Esophagus (tissue), 2 donors: ENCODE results near the gene VRK3. TPM values are rescaled to one million over a fixed set of nuclear protein-coding genes. Genes with fewer than 3 reads are reported as not detected.
"Not testable (repeated sequence)": the region's sequence is repeated elsewhere in the genome, so short reads cannot be mapped to it uniquely, and the experiment has no call there.

Experiments used
- H3K27ac ChIP-seq, 2 donors: one replicate each; pipeline ENCODE4 v1.5.1; 2013; ENCODE audit warnings: low read depth in 2 of 2, mild to moderate bottlenecking in 2 of 2, inconsistent platforms in 1 of 2, low read length in 1 of 2, moderate library complexity in 1 of 2
- H3K27me3 ChIP-seq, 2 donors: one replicate each; pipeline ENCODE4 v1.6.1; 2013; ENCODE audit warnings: low read length in 2 of 2, control low read depth in 1 of 2, mild to moderate bottlenecking in 1 of 2; ENCODE audit not compliant: insufficient read depth in 2 of 2, control insufficient read depth in 1 of 2
- H3K36me3 ChIP-seq, 2 donors: one replicate each; pipeline ENCODE4 v1.6.1; 2013; ENCODE audit warnings: low read length in 1 of 2; ENCODE audit not compliant: control insufficient read depth in 2 of 2, insufficient read depth in 2 of 2
- H3K4me1 ChIP-seq, 2 donors: one replicate each; pipeline ENCODE4 v1.6.1; 2013; ENCODE audit warnings: low read length in 1 of 2; ENCODE audit not compliant: control insufficient read depth in 2 of 2, insufficient read depth in 2 of 2
- H3K4me3 ChIP-seq, 2 donors: one replicate each; pipeline ENCODE4 v1.5.1; 2013; ENCODE audit warnings: low read length in 2 of 2, mild to moderate bottlenecking in 2 of 2, low read depth in 1 of 2, moderate library complexity in 1 of 2
- H3K9me3 ChIP-seq, 2 donors: one replicate each; pipeline ENCODE4 v1.6.1; 2013; ENCODE audit warnings: mild to moderate bottlenecking in 2 of 2, low read depth in 1 of 2, low read length in 1 of 2, moderate library complexity in 1 of 2; ENCODE audit not compliant: control insufficient read depth in 2 of 2, insufficient read depth in 1 of 2
- WGBS, 2 donors: extraction: QIAGEN DNeasy Blood & Tissue Kit; methylation state at CpG; one replicate each; pipeline ENCODE4 v1.1.7; 2013; 5-methylcytosine and 5-hydroxymethylcytosine counted together
- polyA plus RNA-seq, 2 donors: library from polyadenylated mRNA; stranded (reverse); fragments of 200-250 nt; gene quantifications; one replicate each; pipeline ENCODE4 v1.2.3, GENCODE V29; 2013
- donor health status: healthy with polysubstance abuse.
- donor health status: Bipolar disorder and iron deficiency.

VRK3 gene
- polyA plus RNA-seq, 2 donors = 12.5 to 14.1 TPM

- Histone ChIP-seq H3K4me3 (no peak overlapping the region), H3K4me1 (peaks cover 6 to 7% of the 10 kb centered on the region in 2 donors), H3K36me3 (no peaks in the 10 kb centered on the region), H3K27ac (no peak overlapping the region), H3K27me3 (no peaks in the 10 kb centered on the region), H3K9me3 (peaks cover 0 to 3% of the 10 kb centered on the region in 2 donors)
- 73 to 80% methylated on average over 8 of the region's 8 CpGs for WGBS, 2 donors
Measured at GRCh38 chr19:50051964-50052363, 26.8 kb upstream of the VRK3 start.

- not testable (repeated sequence) for H3K27ac ChIP-seq, H3K27me3 ChIP-seq, H3K9me3 ChIP-seq, H3K4me1 ChIP-seq, H3K36me3 ChIP-seq
- peak overlapping the region; percentile 52 to 59 for H3K4me3 ChIP-seq
- 38 to 40% methylated on average over 16 of the region's 16 CpGs for WGBS, 2 donors
Measured at GRCh38 chr19:50051228-50051895, 26.2 kb upstream of the VRK3 start.

GRCh38 chr19:50050406-50051227, 25.4 kb upstream of the VRK3 start:
- Histone ChIP-seq H3K27ac (peak overlapping the region; percentile 57 to 64), H3K27me3 (no peaks in the 10 kb centered on the region), H3K4me3 (peak overlapping the region; percentile 52 to 59), H3K9me3 (peaks cover 3 to 16% of the 10 kb centered on the region in 2 donors), H3K4me1 (peaks cover 6 to 7% of the 10 kb centered on the region in 2 donors), H3K36me3 (peaks cover 6 to 8% of the 10 kb centered on the region in 2 donors)
- 2 to 3% methylated on average over 52 of the region's 52 CpGs for WGBS, 2 donors

- Histone ChIP-seq H3K9me3 (peaks cover 7 to 35% of the 10 kb centered on the region in 2 donors), H3K27ac (no peak overlapping the region), H3K27me3 (no peaks in the 10 kb centered on the region), H3K4me1 (peaks cover 6 to 7% of the 10 kb centered on the region in 2 donors), H3K4me3 (no peak overlapping the region), H3K36me3 (peaks cover 18 to 31% of the 10 kb centered on the region in 2 donors)
- WGBS, 2 donors = 86 to 92% methylated on average over 4 of the region's 4 CpGs
Measured at GRCh38 chr19:50047671-50048070, 22.5 kb upstream of the VRK3 start.

- no peaks in the 10 kb centered on the region for H3K27me3 ChIP-seq
- peaks cover 26 to 39% of the 10 kb centered on the region in 2 donors for H3K36me3 ChIP-seq
- H3K4me1 ChIP-seq = peaks cover 6 to 7% of the 10 kb centered on the region in 2 donors
- H3K4me3 ChIP-seq = no peak overlapping the region
- 76 to 77% methylated on average over 14 of the region's 14 CpGs for WGBS, 2 donors
- no peak overlapping the region for H3K27ac ChIP-seq
- peaks cover 9 to 40% of the 10 kb centered on the region in 2 donors for H3K9me3 ChIP-seq
Measured at GRCh38 chr19:50046649-50047503, 21.7 kb upstream of the VRK3 start.

- peaks cover 39 to 52% of the 10 kb centered on the region in 2 donors for H3K36me3 ChIP-seq
- 96 to 98% methylated on average over 7 of the region's 7 CpGs for whole genome bisulfite sequencing, 2 donors
Measured at GRCh38 chr19:50044922-50045321, 19.8 kb upstream of the VRK3 start.

GRCh38 chr19:50043967-50044366, 18.8 kb upstream of the VRK3 start:
- H3K36me3 ChIP-seq = peaks cover 46 to 61% of the 10 kb centered on the region in 2 donors
- H3K4me1 ChIP-seq = no peaks in the 10 kb centered on the region
- WGBS, 2 donors = 97 to 98% methylated on average over 2 of the region's 2 CpGs
- H3K27me3 ChIP-seq = no peaks in the 10 kb centered on the region
- no peak overlapping the region for H3K4me3 ChIP-seq
- no peak overlapping the region for H3K27ac ChIP-seq
- peaks cover 9 to 42% of the 10 kb centered on the region in 2 donors for H3K9me3 ChIP-seq

More at GRCh38 chr19:50044922-50045321, 19.8 kb upstream of the VRK3 start:
- H3K27me3 ChIP-seq = no peaks in the 10 kb centered on the region
- H3K4me3 ChIP-seq = no peak overlapping the region
- H3K4me1 ChIP-seq = no peaks in the 10 kb centered on the region
- H3K9me3 ChIP-seq = peaks cover 9 to 42% of the 10 kb centered on the region in 2 donors
- H3K27ac ChIP-seq = no peak overlapping the region

- Histone ChIP-seq H3K9me3 (peaks cover 9 to 42% of the 10 kb centered on the region in 2 donors), H3K4me1 (no peaks in the 10 kb centered on the region), H3K27me3 (no peaks in the 10 kb centered on the region), H3K36me3 (peaks cover 47 to 61% of the 10 kb centered on the region in 2 donors), H3K4me3 (no peak overlapping the region), H3K27ac (no peak overlapping the region)
- 93 to 94% methylated on average over 6 of the region's 6 CpGs for WGBS, 2 donors
Measured at GRCh38 chr19:50042363-50043024, 17.3 kb upstream of the VRK3 start.

- H3K36me3 ChIP-seq = peaks cover 44 to 56% of the 10 kb centered on the region in 2 donors
- 89 to 91% methylated on average over 6 of the region's 6 CpGs for WGBS, 2 donors
- H3K4me3 ChIP-seq = no peak overlapping the region
- no peaks in the 10 kb centered on the region for H3K27me3 ChIP-seq
- peaks cover 0 to 2% of the 10 kb centered on the region in 2 donors for H3K4me1 ChIP-seq
- H3K27ac ChIP-seq = no peak overlapping the region
- H3K9me3 ChIP-seq = peaks cover 9 to 33% of the 10 kb centered on the region in 2 donors
Measured at GRCh38 chr19:50040967-50041366, 15.8 kb upstream of the VRK3 start.
